ENCODE results near the gene NRXN3. TPM values are rescaled to one million over a fixed set of nuclear protein-coding genes. Genes with fewer than 3 reads are reported as not detected.

Gene NRXN3
- total RNA-seq, 1 experiment from 2014 or later: 1.1 TPM

GRCh38 chr14:79605849-79606248 lies 1435.7 kb downstream of the NRXN3 start:
- no peak for DNase-seq (ENCODE audit: low read depth)

- no peak for DNase-seq (ENCODE audit: low read depth)
Measured at GRCh38 chr14:79608446-79608845, 1438.3 kb downstream of the NRXN3 start.

- no peak for DNase-seq (ENCODE audit: low read depth)
Measured at GRCh38 chr14:79613625-79614024, 1443.5 kb downstream of the NRXN3 start.

- DNase-seq (ENCODE audit: low read depth): no peak
Measured at GRCh38 chr14:79614448-79614847, 1444.3 kb downstream of the NRXN3 start.

GRCh38 chr14:79627058-79627457 lies 1456.9 kb downstream of the NRXN3 start:
- no peak for DNase-seq (ENCODE audit: low read depth)

- DNase-seq (ENCODE audit: low read depth): no peak
Measured at GRCh38 chr14:79629411-79630287, 1459.5 kb downstream of the NRXN3 start.

- peak; percentile 14 for DNase-seq (ENCODE audit: low read depth)
Measured at GRCh38 chr14:79630288-79630960, 1460.3 kb downstream of the NRXN3 start.

- DNase-seq (ENCODE audit: low read depth): no peak
Measured at GRCh38 chr14:79631276-79631675, 1461.1 kb downstream of the NRXN3 start.

GRCh38 chr14:79638672-79639266 lies 1468.6 kb downstream of the NRXN3 start:
- no peak for DNase-seq (ENCODE audit: low read depth)

- no peak for DNase-seq (ENCODE audit: low read depth)
Measured at GRCh38 chr14:79639613-79640012, 1469.4 kb downstream of the NRXN3 start.

- DNase-seq (ENCODE audit: low read depth): no peak
Measured at GRCh38 chr14:79641371-79641770, 1471.2 kb downstream of the NRXN3 start.

GRCh38 chr14:79643132-79643531 lies 1473.0 kb downstream of the NRXN3 start:
- no peak for DNase-seq (ENCODE audit: low read depth)

- DNase-seq (ENCODE audit: low read depth): no peak
Measured at GRCh38 chr14:79645753-79646362, 1475.7 kb downstream of the NRXN3 start.

- no peak for DNase-seq (ENCODE audit: low read depth)
Measured at GRCh38 chr14:79649856-79650255, 1479.7 kb downstream of the NRXN3 start.

GRCh38 chr14:79652513-79653307 lies 1482.5 kb downstream of the NRXN3 start:
- no peak for DNase-seq (ENCODE audit: low read depth)

GRCh38 chr14:79656056-79656455 lies 1485.9 kb downstream of the NRXN3 start:
- DNase-seq (ENCODE audit: low read depth): no peak

GRCh38 chr14:79656496-79656895 lies 1486.3 kb downstream of the NRXN3 start:
- DNase-seq (ENCODE audit: low read depth): no peak

GRCh38 chr14:79658221-79658620 lies 1488.0 kb downstream of the NRXN3 start:
- no peak for DNase-seq (ENCODE audit: low read depth)

- DNase-seq (ENCODE audit: low read depth): no peak
Measured at GRCh38 chr14:79658769-79659168, 1488.6 kb downstream of the NRXN3 start.

- DNase-seq (ENCODE audit: low read depth): no peak
Measured at GRCh38 chr14:79660053-79660939, 1490.1 kb downstream of the NRXN3 start.

All from M059J (cell line).